A673 (cell line): ENCODE results near the gene PAK5. TPM values are rescaled to one million over a fixed set of nuclear protein-coding genes. Genes with fewer than 3 reads are reported as not detected.

Experiments used
- BruUV-seq: library from RNA; stranded (reverse); fragments of 400-500 nt; replicated peaks from 2 replicates; lab custom pipeline; 2021; lab: Mats Ljungman, UMichigan
- CTCF ChIA-PET: fragments of 300-600 bp; sonication (Branson Sonifier 250); formaldehyde crosslinking; loops from one replicate; lab custom pipeline; 2022; ENCODE audit warnings: antibody characterized with exemption; lab: Charles Lee
- POLR2A ChIA-PET: fragments of 300-600 bp; sonication (Branson Sonifier 250); formaldehyde crosslinking; loops from one replicate; lab custom pipeline; 2022; ENCODE audit warnings: antibody characterized with exemption; ENCODE audit not compliant: low non-redundant PET; lab: Charles Lee
- DNase-seq: peaks from one replicate; pipeline ENCODE4 v3.0.0-alpha.2; 2015; ENCODE audit warnings: low spot score
- H3K27ac ChIP-seq: fragments of 200-600 bp; sonication (generic); 2 replicates; pipeline ENCODE4 v1.5.1; 2016; ENCODE audit warnings: mixed run types, low read depth, mild to moderate bottlenecking, mixed read lengths, antibody characterized with exemption, low read length; ENCODE audit not compliant: poor library complexity, severe bottlenecking
- H3K27me3 ChIP-seq: fragments of 200-600 bp; sonication (generic); replicated peaks from 2 replicates; pipeline ENCODE4 v1.6.1; 2017; ENCODE audit warnings: mixed run types, low read depth, mild to moderate bottlenecking, mixed read lengths, antibody characterized with exemption, low read length; ENCODE audit not compliant: insufficient read depth, poor library complexity
- H3K36me3 ChIP-seq: fragments of 200-600 bp; sonication (generic); 2 replicates; pipeline ENCODE4 v1.6.1; 2016; ENCODE audit warnings: mixed run types, mild to moderate bottlenecking, mixed read lengths, antibody characterized with exemption, low read length; ENCODE audit not compliant: insufficient read depth, poor library complexity, severe bottlenecking
- H3K4me1 ChIP-seq: fragments of 200-600 bp; sonication (generic); 2 replicates; pipeline ENCODE4 v1.6.1; 2017; ENCODE audit warnings: mixed run types, mild to moderate bottlenecking, mixed read lengths, antibody characterized with exemption, low read length; ENCODE audit not compliant: insufficient read depth, poor library complexity, severe bottlenecking
- H3K4me3 ChIP-seq: fragments of 200-600 bp; sonication (generic); 2 replicates; pipeline ENCODE4 v1.5.1; 2016; ENCODE audit warnings: low read depth, mixed run types, mild to moderate bottlenecking, mixed read lengths, low read length; ENCODE audit not compliant: poor library complexity, severe bottlenecking
- H3K9me3 ChIP-seq: fragments of 200-600 bp; sonication (generic); 2 replicates; pipeline ENCODE4 v1.6.1; 2016; ENCODE audit warnings: mixed run types, low read depth, mild to moderate bottlenecking, mixed read lengths, antibody characterized with exemption, low read length; ENCODE audit not compliant: poor library complexity, severe bottlenecking
- EZH2 ChIP-seq: fragments of 200-600 bp; sonication (generic); IDR thresholded peaks from 2 replicates; pipeline ENCODE4 v1.6.1; 2017; ENCODE audit warnings: borderline replicate concordance, low read depth, mild to moderate bottlenecking, mixed read lengths, antibody characterized with exemption, low read length; ENCODE audit not compliant: poor library complexity, severe bottlenecking
- intact Hi-C: fragments of 100-400 bp; cut with micrococcal nuclease; formaldehyde crosslinking; loops from one replicate; pipeline ENCODE4 v1.10.0; 2022; ENCODE audit not compliant: unreplicated experiment
- total RNA-seq: library from RNA; stranded (reverse); gene quantifications from 2 replicates; pipeline ENCODE4 v1.2.3, GENCODE V29; 2021
- TF ChIP-seq, protein P1 (sequence below): fragments of 300-800, 200-600 bp; sonication (generic); conservative IDR thresholded peaks from 2 replicates; pipeline ENCODE4 v1.5.1; 2017; ENCODE audit warnings: low read depth, mild to moderate bottlenecking, antibody characterized with exemption, low read length, moderate library complexity, mixed read lengths

The PAK5 gene
- total RNA-seq, 1 experiment from 2014 or later = not detected

GRCh38 chr20:9831032-9831431 is 7.8 kb downstream of the PAK5 start:
- Histone ChIP-seq H3K27me3 (peaks cover 37% of the 10 kb centered on the region), H3K4me1 (no peaks in the 10 kb centered on the region), H3K9me3 (no peaks in the 10 kb centered on the region), H3K27ac (no peak overlapping the region), H3K36me3 (no peaks in the 10 kb centered on the region), H3K4me3 (no peak overlapping the region)
- ChIA-PET POLR2A (no interaction called here), CTCF (no interaction called here)
- BruUV-seq = no TSS peak
- intact Hi-C loops = no loop called here
- no peak for TF ChIP-seq EZH2
- TF ChIP-seq, protein P1, sequence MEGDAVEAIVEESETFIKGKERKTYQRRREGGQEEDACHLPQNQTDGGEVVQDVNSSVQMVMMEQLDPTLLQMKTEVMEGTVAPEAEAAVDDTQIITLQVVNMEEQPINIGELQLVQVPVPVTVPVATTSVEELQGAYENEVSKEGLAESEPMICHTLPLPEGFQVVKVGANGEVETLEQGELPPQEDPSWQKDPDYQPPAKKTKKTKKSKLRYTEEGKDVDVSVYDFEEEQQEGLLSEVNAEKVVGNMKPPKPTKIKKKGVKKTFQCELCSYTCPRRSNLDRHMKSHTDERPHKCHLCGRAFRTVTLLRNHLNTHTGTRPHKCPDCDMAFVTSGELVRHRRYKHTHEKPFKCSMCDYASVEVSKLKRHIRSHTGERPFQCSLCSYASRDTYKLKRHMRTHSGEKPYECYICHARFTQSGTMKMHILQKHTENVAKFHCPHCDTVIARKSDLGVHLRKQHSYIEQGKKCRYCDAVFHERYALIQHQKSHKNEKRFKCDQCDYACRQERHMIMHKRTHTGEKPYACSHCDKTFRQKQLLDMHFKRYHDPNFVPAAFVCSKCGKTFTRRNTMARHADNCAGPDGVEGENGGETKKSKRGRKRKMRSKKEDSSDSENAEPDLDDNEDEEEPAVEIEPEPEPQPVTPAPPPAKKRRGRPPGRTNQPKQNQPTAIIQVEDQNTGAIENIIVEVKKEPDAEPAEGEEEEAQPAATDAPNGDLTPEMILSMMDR = no peak
- DNase-seq = no peak

GRCh38 chr20:9829835-9830234 is 9.0 kb downstream of the PAK5 start:
- DNase-seq = no peak
- H3K36me3 ChIP-seq = no peaks in the 10 kb centered on the region
- intact Hi-C loops = no loop called here
- ChIA-PET CTCF (no interaction called here), POLR2A (no interaction called here)
- no peak overlapping the region for H3K4me3 ChIP-seq
- no TSS peak for BruUV-seq
- TF ChIP-seq, protein P1 = no peak
- TF ChIP-seq EZH2 = no peak
- no peak overlapping the region for H3K27ac ChIP-seq
- H3K27me3 ChIP-seq = peaks cover 34% of the 10 kb centered on the region
- H3K9me3 ChIP-seq = no peaks in the 10 kb centered on the region
- H3K4me1 ChIP-seq = no peaks in the 10 kb centered on the region

- ChIA-PET CTCF (no interaction called here), POLR2A (no interaction called here)
- H3K27ac ChIP-seq = no peak overlapping the region
- no peak overlapping the region for H3K4me3 ChIP-seq
- peaks cover 19% of the 10 kb centered on the region for H3K27me3 ChIP-seq
- no peak for DNase-seq
- intact Hi-C loops = no loop called here
- no peaks in the 10 kb centered on the region for H3K9me3 ChIP-seq
- BruUV-seq = no TSS peak
- H3K36me3 ChIP-seq = no peaks in the 10 kb centered on the region
- TF ChIP-seq, protein P1 = no peak
- TF ChIP-seq EZH2 = no peak
- no peaks in the 10 kb centered on the region for H3K4me1 ChIP-seq
Measured at GRCh38 chr20:9817654-9818053, 21.2 kb downstream of the PAK5 start.
